VCaP (cell line): Measurements from ENCODE around the gene GTPBP4.

ENCODE experiments used
- H3K27ac ChIP-seq: fragments of 450-650 bp; 2 replicates; pipeline ENCODE4 v1.5.1; 2017
- TF ChIP-seq, protein P1 (sequence below): fragments of 450-650 bp; conservative IDR thresholded peaks from 2 replicates; pipeline ENCODE4 v1.5.1; 2017; ENCODE audit warnings: mild to moderate bottlenecking, moderate library complexity

Gene GTPBP4

DNA sequence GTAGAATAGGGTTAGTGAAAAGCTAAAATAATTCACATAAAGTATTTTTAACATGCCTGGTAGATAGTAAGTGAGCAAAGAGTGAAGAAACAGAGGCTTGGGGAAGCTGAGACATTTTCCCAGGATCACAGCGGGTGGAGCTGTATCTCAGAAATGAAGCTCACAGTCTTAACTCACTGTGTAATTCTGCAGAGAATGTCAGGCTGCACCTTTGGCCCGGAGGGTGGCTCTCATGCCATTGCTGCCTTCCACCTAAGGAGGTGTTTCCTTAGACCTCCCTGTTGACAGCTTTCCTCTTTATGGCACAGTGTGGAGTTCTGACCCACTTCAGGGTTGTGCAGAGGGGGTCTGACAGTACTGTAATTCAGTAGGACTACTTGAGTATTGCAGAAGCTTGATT, 2.9 kb upstream of the GTPBP4 start:
- TF ChIP-seq, protein P1, sequence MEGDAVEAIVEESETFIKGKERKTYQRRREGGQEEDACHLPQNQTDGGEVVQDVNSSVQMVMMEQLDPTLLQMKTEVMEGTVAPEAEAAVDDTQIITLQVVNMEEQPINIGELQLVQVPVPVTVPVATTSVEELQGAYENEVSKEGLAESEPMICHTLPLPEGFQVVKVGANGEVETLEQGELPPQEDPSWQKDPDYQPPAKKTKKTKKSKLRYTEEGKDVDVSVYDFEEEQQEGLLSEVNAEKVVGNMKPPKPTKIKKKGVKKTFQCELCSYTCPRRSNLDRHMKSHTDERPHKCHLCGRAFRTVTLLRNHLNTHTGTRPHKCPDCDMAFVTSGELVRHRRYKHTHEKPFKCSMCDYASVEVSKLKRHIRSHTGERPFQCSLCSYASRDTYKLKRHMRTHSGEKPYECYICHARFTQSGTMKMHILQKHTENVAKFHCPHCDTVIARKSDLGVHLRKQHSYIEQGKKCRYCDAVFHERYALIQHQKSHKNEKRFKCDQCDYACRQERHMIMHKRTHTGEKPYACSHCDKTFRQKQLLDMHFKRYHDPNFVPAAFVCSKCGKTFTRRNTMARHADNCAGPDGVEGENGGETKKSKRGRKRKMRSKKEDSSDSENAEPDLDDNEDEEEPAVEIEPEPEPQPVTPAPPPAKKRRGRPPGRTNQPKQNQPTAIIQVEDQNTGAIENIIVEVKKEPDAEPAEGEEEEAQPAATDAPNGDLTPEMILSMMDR = no peak
- H3K27ac ChIP-seq = no peak overlapping the region

GRCh38 chr10:986137-986825, 2.0 kb upstream of the GTPBP4 start:
- TF ChIP-seq, protein P1 = no peak
- no peak overlapping the region for H3K27ac ChIP-seq

DNA sequence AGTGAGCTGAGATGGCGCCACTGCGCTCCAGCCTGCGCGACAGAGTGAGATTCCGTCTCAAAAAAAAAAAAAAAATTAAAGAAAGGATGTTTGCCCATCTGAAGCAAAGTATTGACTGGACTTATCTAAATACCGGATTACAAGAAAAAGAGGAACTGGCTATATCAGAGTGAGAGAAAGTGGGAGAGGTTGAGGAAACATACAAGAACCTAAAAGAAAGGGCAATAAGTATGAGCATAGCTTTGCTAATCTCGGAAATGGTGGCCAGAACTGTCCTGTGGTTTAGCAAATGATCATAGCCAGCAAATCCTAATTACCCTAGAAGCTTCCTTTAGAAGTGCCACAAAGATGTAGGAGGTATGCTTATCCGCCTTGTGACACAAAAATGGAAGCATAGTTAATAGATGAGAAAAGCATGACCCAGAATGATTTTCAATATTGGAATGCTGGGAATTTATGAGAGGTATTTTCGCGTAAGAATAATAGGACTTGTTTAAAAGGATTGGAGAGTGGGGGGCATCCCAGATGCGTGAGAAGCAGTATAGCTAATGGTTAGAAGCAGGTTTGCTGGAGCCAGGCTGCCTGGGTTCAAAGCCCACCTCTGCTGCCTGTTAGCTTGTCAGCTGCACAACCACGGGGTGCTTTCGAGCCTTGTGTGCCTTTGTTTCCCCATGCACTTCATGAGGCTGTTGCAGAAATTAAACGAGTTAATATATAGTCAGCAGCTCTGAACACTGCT, 1.2 kb upstream of the GTPBP4 start:
- peak overlapping the region; percentile 89 for H3K27ac ChIP-seq
- TF ChIP-seq, protein P1 = no peak

DNA sequence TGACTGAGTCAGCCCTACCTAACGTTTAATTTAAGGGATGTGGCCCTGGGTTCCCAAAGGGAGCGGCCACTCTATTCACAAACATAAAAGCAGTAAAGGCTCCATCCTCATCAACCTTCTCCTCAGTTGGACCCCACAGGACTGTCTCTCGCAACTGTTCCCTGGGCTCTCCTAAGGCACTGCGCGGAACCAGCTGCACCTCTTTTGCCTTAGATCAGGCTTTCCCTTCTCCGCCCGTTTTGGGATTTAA, 689 bp upstream of the GTPBP4 start:
- TF ChIP-seq, protein P1 = no peak
- H3K27ac ChIP-seq = peak overlapping the region; percentile 89

DNA sequence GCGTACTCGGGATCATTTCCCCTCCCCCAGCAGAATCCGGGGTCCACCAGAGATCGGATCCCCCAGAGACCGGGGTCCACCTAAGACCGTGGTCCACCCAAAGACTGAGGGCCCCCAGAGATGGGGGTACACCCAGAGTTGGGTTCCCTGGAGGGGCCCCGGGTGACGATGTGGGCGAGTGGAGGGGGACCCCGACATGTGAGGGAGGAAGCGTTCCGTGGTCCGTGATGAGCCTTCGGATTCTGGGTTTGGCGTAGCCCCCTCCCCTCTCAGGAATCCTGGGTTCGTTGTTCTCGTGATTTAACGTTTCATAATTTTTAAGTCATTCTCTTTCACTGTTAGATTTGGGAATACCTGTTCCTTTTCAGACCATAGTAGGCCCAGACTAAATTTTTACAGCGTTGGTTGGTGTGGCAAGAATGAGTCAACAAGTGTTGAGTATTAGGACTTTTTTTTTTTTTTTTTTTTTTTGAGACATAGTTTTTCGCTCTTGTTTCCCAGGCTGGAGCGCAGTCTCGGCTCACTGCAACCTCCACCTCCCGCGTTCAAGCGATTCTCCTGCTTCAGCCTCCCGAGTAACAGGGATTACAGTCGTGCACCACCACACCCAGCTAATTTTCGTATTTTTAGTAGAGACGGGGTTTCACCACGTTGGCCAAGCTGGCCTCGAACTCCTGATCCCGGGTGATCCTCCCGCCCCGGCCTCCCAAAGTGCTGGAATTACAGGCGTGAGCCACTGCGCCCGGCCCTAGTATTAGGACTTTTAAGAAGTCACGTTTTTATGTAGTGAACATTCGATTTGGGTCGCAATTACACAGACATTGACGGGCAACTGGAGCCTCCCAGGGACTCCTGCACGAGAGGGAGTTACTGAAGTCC, 672 bp downstream of the GTPBP4 start:
- peak overlapping the region; percentile 89 for H3K27ac ChIP-seq

GRCh38 chr10:990808-991207, 2.6 kb downstream of the GTPBP4 start:
- H3K27ac ChIP-seq = no peak overlapping the region
- TF ChIP-seq, protein P1 = no peak

More for the DNA sequence above, 672 bp downstream of the GTPBP4 start:
- TF ChIP-seq, protein P1 = no peak

- TF ChIP-seq, protein P1 = no peak
- no peak overlapping the region for H3K27ac ChIP-seq
Observed at GRCh38 chr10:992467-992866, 4.2 kb downstream of the GTPBP4 start.
